Activated CD4-positive, alpha-beta T cell treated with anti-CD3 and anti-CD28 coated beads for 1 hour (primary cell): ENCODE measurements around the gene CFAP97.
"Not testable (repeated sequence)": the region's sequence is repeated elsewhere in the genome, so short reads cannot be mapped to it uniquely, and the experiment has no call there.

Experiments used
- DNase-seq: peaks from one replicate; pipeline ENCODE4 v3.0.0-alpha.2; 2020

Gene CFAP97

DNA sequence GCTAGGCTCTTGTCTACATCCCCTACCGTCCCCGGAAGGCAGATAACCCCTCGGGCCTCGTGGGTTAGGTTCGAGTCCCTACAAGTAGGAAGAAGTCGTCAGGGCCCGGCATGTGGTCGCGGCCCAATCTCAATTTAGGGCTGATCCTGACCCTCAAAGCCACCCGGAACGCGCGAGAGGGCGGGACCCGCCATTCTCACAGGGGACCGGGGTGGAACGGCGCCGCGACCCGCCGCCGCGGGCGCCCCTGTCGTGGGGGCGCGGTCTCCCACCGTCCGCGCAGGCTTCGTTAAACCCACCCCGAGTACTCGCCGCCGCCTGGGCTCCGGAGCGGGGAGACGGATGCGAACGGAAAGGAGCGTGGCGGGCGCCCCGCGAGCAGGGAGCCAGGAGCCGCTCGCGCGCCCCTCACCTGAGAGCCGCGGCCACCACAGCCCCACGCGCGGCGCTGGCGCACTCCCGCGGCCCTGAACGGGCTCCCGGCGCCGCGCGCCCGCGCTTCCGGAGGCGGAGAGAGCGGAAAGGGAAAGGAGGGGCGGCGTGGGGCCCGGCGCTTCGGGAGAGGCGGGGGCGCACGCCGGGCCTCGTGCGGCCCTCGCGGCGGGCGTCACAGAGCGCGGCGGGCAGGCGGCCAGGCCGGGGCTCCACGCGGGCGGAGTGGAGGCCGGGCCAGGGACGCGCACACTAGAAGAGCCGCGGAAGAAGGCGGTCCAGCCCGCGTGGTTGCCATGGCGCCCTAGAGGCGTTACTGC, at the start of gene CFAP97:
CFAP97 (minus strand) TSS at position 515 of the 752 bp plus-strand sequence. CDS start 12,804 bp downstream, outside the sequence.
- peak; percentile 70 for DNase-seq

DNA sequence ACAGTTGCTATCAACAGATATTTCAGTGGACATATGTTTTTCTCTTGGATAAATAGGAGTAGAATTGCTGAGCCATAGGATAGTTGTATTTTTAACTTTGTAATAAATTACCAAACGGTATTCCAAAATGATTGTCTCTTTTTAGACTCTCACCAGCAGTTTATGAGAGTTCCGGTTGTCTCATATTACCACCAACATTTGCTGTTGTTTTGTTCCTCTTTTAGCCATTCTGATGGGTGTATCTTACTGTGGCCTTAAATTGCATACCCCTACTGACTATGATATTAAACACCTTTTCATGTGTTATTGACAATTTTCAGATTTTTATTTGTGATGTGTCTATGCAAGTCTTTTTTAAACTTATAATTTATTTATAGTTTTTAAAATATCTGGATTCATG, 45.3 kb upstream of the CFAP97 start:
- DNase-seq, result no peak

DNA sequence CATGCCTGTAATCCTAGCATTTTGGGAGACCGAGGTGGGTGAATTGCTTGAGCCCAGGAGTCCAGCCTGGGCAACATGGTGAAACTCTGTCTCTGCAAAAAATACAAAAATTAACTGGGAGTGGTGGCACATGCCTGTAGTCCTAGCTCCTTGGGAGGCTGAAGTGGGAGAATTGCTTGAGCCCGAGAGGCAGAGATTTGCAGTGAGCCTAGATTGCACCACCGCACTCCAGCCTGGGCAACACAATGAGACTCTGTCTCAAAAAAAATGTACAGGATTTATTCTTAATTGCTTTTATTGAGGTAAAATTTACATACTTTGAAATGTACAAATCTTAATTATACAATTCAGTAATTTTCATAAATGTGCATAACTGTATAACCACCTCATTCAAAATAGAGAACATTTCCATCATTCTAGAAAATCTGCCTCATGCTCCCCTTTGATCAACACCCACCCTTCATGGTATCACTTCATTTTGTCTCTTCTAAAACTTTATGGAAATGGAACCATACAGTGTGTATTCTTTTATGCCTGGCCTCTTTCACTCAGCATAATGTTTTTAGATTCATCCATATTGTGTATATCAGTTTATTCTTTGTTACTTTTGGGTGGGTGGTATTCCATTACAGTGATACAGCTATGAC, 44.7 kb upstream of the CFAP97 start:
- no peak for DNase-seq

DNA sequence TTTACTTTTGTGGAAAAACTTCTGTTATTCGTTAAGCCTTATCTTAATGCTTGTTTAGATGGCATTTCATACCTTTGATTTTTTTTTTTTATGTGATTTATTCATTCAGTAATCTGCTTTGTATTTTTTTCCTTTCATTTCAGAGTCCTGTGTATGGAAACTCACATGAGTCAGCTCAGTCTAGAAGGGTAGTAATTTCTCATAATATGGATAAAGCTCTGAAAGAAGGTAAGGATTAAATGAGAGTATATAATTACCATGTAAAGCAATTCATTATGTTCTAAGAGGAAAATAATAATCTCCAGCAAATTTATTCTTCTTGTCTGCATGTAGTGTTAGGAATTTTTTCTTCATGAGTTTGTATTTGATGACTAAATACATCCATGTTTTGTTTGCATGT, 43.4 kb upstream of the CFAP97 start:
- DNase-seq, result no peak

DNA sequence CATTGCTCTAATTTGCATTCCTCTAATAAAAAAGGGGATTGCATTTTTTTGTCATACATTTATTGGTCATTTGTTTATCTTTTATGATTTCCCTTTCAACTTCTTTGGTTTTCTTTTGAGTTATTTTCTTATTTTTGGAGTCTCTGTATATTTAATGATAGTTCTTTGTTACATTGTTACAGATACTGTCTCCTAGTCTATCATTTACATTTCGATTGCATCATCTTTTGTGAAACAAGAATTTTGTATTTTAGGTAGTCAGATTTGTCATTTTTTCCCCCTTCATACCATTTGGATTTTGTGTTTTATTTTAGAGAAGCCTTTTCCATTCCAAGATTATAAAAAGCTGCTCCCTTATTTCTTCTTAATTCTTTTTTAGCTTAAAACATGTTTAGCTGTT, 42.7 kb upstream of the CFAP97 start:
- no peak for DNase-seq

DNA sequence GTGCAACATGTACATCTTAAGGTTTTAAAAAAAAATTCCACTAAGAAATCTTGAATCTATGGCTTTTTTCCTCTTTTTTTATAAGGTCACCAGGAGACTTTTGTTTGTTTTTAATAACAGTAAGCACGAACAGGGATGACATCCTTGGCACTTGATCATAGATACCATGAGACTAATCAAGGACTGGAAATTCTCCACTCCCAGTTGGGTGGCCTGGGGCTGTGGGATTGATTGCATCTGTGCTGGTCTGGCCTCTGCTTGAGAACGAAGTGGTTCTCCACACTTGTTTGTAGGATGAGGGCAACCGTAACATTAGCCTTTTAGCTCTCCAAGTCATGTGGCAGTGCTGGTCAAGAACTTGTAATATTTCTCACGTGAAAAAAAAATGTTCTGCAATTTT, 41.0 kb upstream of the CFAP97 start:
- no peak for DNase-seq

DNA sequence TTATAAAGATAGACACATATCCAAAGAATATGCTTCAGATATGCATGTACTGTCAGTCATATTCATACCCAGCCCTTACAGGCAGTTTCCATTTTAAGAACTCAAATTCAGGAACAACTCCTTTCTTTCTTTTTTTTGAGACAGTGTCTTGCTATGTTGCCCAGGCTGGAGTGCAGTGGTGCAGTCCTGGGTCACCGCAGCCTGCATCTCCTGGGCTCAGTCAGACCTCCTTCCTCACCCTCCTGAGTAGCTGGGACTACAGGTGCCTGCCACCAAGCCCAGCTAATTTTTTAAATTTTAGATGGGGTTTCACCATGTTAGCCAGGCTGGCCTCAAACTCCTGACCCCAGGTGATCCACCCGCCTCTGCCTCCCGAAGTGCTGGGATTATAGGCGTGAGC, 40.1 kb upstream of the CFAP97 start:
- DNase-seq, result no peak

DNA sequence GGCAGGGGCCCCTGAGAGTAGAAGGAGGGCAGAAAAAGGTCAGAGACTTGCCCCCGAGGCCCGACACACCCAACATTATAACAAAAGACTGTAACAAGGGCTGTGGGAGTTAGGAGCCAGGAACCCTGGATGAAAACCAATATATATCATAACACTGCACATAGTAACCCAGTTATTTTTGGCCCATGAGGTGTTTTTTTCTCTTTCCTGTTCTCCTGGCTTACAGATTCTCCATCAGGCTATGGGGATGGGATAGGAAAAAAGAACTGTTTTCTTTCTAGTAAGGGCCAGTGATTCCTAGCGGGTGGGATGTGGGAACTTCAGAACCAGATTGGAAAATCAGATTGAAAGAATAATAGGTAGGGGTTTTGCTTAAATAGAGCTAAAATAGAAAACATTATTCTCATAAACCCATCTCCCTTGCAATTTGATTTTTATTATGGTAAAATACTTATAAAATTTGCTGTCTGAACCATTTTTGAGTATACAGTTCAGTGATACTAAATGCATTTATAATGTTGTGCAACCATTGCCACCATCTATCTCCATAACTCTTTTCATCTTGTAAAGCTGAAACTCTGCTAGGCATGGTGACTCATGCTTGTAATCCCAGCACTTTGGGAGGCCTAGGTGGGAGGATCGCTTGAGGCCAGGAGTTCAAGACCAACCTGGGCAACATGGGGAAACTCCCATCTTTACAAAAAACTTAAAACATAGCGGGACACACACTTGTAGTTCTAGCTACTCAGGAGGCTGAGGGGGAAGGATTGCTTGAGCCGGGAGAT, 39.1 kb upstream of the CFAP97 start:
- no peak for DNase-seq

DNA sequence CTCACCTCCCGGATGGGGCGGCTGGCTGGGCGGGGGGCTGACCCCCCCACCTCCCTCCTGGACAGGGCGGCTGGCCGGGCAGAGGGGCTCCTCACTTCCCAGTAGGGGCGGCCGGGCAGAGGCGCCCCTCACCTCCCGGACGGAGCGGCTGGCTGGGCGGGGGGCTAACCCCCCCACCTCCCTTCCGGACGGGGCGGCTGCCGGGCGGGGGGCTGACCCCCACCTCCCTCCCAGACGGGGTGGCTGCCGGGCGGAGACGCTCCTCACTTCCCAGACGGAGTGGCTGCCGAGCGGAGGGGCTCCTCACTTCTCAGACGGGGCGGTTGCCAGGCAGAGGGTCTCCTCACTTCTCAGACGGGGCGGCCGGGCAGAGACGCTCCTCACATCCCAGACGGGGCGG, 36.7 kb upstream of the CFAP97 start:
- DNase-seq, result not testable (repeated sequence)

DNA sequence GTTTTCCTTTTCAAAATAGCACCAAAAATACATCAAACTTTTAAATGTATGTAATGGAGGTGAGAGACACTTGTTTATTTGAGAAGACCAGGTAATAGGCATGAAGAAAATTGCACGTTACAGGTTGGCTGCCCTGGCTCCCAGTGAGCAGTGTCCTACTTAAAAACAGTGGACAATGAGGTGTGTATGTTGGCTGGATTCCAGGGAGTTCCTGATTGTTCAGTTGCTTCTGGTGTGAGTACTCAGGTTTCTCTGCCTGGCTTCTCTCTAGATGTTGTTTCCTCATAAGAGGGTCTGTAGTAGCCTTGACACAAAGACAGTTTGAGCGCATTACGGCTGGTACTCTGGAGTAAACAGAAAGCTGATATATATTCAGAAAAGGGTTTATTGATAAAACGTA, 35.0 kb upstream of the CFAP97 start:
- no peak for DNase-seq

DNA sequence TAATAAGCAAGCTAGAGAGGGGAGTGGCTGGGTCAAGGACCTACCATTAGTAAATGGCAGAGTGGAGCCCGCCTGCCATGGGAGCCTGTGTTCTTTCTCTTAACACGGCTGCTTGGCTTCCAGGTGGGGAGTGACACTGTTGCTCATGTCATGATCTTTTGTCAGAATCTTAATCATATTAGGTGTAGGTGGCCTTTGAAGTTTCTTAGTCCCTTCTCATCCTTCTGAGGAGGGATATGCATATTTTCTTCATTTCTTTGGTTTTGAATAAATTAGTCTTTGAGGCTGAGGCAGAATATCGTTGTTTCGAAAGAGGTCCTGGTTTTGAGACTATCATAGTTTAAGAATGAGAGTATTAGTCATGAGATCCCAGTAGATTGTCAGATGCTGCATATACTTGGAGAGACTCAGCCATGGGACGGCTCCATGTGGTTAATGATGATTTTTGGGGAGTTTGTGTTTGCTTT, 34.4 kb upstream of the CFAP97 start:
- DNase-seq, result no peak

DNA sequence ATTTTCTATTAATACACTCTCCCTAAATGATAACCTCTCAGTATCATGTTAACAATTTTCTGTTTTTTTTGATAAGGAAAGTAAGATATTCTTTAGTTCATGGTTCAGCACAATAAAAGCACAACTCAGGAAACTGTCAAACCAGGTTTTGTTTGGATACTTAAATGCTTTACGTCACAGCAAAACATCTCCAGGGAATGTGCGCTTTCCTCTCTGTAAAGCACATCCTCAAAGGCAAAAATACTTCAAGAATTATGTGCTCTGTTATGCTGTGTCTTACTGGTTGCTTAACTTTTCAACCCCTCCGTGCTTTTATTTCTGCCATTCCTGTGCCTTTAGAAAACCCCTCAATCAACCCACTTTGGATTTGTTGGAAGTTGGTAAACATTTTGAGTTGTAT, 33.4 kb upstream of the CFAP97 start:
- DNase-seq, result no peak

DNA sequence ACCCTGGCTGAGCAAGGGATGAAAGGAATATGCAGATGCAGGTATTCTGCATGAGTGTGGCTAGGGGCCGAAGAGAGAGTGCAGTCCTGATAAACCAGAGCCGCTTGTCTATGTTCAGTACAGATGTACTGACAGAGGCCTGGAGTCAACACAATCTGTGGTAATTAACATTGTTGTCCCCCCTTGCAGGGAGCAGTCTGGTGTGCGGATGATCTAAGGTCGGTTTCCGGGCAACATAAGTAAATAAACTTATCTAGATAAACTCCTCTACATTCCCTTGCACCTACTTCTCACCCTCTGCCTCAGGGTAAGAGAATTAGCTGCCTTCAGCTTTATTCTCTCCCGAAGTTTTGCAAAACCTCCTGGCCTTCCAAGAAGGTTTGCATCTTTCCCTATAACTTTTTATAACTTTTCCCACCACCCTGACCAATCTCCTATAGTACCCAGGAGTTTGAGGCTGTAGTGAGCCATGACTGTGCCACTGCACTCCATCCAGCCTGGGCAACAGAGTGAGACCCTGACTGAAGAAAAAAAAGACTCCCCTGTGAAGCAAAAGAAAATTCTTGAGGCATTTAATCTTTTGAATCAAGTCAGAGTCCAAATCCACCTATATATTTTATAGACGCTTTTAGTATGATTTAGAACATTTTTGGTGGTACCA, 32.2 kb upstream of the CFAP97 start:
- no peak for DNase-seq

DNA sequence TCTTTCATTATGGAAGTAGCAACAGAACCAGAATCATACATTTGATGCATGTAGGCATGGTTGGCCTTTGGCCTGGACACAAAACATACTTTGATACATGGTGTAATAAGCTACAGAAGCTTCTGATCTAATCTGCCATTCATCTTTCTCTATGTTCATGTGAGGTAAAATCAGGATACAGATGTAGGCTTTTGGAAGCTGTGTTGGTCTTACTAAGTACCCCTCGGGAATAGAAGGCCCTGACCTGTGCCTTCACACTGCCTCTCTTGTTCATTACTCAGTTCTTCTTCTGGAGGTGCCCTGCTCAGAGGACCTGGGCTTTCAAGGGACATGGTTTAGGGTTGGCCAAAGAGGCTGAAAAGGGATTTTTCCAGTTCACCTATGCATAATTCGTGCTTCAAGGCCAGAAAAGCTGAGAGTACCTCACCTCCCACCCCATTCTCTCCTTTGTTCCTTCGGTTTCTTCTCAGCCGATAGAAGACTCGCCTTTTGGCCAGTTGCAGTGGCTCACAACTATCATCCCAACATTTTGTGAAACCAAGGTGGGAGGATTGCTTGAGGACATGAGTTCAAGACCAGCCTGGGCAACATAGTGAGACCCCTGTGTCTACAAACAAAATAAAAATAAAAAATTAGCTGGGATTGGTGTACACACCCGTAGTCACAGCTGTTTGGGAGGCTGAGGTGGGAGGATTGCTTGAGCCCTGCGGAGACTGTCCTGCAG, 31.5 kb upstream of the CFAP97 start:
- no peak for DNase-seq

DNA sequence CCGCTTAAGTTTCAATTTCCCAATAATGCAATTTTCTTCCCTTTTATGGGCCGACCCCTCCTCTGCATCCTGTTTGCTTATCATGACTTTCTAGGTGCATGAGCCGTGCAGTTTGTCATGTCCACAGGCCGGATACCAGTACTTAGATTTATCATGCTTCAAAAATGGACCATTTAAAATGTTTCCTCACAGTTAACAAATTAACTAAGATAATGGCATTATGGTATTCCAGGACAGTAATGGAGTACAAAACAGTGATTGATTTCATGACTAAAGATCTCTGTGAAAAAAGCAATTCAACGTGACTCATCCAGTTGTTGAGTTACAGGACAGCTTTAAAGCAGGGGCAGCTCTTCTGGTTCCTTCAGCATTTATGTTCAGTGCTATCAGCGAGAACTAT, 28.6 kb upstream of the CFAP97 start:
- DNase-seq, result no peak

DNA sequence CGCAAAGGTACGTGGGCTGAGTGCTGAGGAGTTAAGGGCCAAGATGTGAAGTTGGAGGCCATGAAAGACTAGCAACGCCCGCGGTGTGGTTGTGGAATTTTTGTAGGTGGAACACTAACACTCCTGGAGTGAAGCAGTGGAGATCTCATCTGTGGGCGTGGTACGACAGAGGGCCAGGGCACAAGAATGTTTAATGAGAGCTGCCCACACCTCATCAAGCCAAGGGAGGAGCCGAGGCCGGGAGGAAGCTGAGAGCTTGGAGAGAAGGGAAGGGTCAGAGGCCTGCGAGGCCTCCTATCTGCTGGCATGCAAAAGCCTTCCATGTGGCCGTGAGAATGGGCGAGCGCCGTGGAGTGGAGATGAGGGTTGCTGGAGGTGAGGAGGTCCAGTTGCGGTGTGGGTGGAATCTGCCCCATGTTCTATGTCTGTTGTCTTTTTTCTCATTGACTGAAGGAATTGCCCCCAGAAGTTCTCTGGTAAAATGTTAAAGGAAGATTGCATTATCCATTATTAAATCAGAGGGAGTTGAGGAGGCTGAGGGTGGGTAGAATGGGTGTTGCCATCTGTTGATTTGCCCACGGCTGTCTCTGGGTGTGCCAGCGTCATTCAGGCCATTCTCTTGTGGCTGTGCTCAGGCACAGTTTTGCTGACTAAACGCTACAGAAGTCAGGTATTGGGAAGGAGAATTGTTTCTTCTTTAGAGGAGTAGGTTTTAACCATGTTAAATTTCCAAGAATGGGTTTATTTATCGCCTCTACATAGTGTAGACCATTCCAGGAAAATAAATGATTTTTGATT, 25.4 kb upstream of the CFAP97 start:
- no peak for DNase-seq

DNA sequence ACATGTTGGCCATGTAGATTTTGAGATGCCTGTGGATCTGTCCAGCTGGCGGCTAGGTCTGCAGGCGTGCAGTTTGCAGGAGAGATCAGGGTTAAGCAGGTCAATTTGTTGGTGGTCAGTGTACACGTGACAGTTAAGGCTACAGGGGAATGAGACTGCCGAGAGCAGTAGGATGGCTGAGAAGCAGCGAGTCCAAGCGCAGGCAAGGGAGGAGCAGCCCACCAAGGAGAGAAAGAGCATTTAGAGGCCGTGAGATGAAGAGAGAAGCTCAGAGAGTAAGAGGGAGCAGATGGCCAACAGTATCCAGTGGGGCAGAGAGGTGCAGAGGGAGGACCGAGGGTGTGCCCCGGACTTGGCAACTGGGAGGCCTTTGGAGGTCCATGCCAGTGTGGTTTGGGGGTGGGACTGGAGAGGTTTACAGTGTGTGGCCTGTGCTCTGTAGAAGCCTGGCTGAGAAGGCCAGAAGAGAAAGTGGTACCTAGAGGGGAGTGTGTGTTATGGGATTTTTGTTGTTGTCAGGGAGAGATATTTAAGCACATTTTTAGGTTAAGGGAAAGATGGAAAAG, 24.0 kb upstream of the CFAP97 start:
- DNase-seq, result no peak

DNA sequence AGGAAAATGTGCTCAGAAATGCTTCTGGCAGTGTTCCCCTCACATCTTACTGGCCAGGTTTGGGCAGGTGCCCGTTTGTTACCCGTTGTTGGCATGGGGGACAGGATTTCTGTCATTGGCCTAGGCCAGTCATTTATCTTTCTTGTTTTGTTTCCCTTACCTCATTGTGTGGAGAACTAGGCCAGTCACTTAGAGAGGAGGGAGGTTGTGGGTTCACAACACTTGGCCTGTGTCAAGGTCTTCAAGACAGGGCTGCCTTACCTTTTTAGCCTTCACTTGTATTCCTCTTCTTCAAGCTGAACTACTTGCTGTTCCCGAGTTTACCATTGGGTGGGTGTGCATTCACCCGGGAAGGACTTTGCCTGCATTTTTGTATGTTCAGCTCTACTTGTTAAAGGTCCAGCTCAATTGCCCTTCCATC, 23.3 kb upstream of the CFAP97 start:
- DNase-seq, result no peak

DNA sequence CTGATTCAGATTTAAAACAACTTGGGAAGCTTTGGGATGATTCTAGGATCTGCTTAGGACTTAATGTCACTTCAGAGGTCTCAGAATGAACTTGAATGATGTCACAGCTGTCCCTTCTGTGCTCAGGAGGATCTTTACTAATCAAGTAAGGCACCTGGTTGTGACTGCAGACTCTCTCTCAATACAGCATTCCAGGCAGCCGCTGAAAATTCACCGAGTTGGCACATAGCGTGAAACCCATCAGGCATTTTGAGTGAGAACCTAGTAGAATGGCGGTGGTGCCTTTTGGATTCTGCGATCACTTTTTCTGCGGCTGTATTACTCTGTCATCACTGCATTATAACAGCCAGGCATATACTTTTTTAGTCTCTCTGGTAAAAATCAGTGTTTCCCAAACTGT, 22.1 kb upstream of the CFAP97 start:
- DNase-seq, result no peak

DNA sequence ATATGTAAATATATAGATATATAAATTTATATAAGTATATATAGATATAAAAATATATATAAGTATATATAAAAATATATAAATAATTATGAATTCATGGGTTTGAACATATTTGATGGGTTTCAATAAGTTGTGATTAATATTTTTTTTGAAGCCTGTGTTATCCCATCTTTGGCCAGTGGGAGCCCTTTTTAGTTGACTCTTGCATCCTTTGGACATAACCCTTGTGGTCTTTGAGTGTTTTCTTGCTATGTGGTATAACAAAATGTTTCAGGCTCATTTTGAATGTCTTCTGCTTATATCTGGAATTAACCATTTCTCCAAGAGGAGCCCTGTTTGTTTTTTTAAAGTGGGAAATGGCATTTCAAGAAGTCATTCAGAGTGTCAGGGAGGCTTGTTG, 20.8 kb upstream of the CFAP97 start:
- DNase-seq, result no peak

DNA sequence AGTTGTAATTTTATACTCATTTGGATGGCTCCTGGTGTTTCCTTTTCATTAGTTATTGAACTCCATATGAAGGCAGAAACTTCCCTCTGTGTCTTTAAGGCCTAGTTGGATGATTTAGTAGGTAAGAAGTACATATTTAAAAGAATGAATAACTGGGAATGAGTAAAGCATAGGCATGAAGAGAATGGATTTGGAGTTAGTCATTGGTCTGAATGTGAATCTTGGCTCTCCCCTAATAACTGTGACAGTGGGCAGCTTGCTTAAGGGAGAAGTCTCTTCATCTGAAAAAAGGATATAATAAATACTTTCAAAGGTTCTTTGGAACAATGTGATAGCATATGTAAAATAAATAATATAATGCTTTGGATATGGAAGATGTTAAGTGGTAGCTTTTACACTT, 18.8 kb upstream of the CFAP97 start:
- no peak for DNase-seq
